Activated CD4-positive, alpha-beta T cell treated with anti-CD3 and anti-CD28 coated beads, Interleukin-2, amount 50 U/mL, for 16 hours (primary cell): ENCODE measurements around the gene POLR3A.

ENCODE experiments used
- DNase-seq: peaks from one replicate; pipeline ENCODE4 v3.0.0-alpha.2; 2020

POLR3A gene

GRCh38 chr10:78045856-78046255 is 16.5 kb upstream of the POLR3A start:
- no peak for DNase-seq

GRCh38 chr10:78045237-78045636 is 15.9 kb upstream of the POLR3A start:
- peak; percentile 68 for DNase-seq

GRCh38 chr10:78044699-78045098 is 15.4 kb upstream of the POLR3A start:
- no peak for DNase-seq

- no peak for DNase-seq
These were observed 14.9 kb upstream of the POLR3A start for GRCh38 chr10:78044179-78044578.

GRCh38 chr10:78042752-78043104 is 13.4 kb upstream of the POLR3A start:
- no peak for DNase-seq

GRCh38 chr10:78042058-78042751 is 12.9 kb upstream of the POLR3A start:
- DNase-seq = no peak

GRCh38 chr10:78041170-78042057 is 12.1 kb upstream of the POLR3A start:
- no peak for DNase-seq

- DNase-seq = no peak
These were observed 10.4 kb upstream of the POLR3A start for GRCh38 chr10:78039743-78040142.

- DNase-seq = no peak
These were observed 9.7 kb upstream of the POLR3A start for GRCh38 chr10:78038791-78039547.

- DNase-seq = no peak
These were observed 8.8 kb upstream of the POLR3A start for GRCh38 chr10:78038105-78038504.

GRCh38 chr10:78035933-78036583 is 6.7 kb upstream of the POLR3A start:
- DNase-seq = no peak

- no peak for DNase-seq
These were observed 6.1 kb upstream of the POLR3A start for GRCh38 chr10:78035437-78035836.

- no peak for DNase-seq
These were observed 5.7 kb upstream of the POLR3A start for GRCh38 chr10:78035025-78035424.

- DNase-seq = peak; percentile 97
These were observed 4.5 kb upstream of the POLR3A start, which contains the start of gene RPS24 for GRCh38 chr10:78033637-78034470. RPS24 (plus strand) TSS chr10:78033863; CDS start chr10:78033902, 39 bp downstream.

- no peak for DNase-seq
These were observed 4.0 kb upstream of the POLR3A start for GRCh38 chr10:78033387-78033636.

GRCh38 chr10:78028438-78029268 is 662 bp downstream of the POLR3A start:
- DNase-seq = no peak

GRCh38 chr10:78025685-78026364 is 3.5 kb downstream of the POLR3A start:
- no peak for DNase-seq

GRCh38 chr10:78023741-78024140 is 5.6 kb downstream of the POLR3A start:
- DNase-seq = no peak

- DNase-seq = no peak
These were observed 8.1 kb downstream of the POLR3A start for GRCh38 chr10:78021201-78021600.

GRCh38 chr10:78019264-78019663 is 10.1 kb downstream of the POLR3A start:
- no peak for DNase-seq

GRCh38 chr10:78017856-78018255 is 11.5 kb downstream of the POLR3A start:
- DNase-seq = no peak
